Endothelial cell (in vitro differentiated cells): ENCODE measurements around the gene GSK3B. TPM values are rescaled to one million over a fixed set of nuclear protein-coding genes. Genes with fewer than 3 reads are reported as not detected.

ENCODE experiments used
- DNase-seq: peaks from one replicate; pipeline ENCODE4 v3.0.0; 2021; ENCODE audit warnings: low spot score
- H3K27ac Mint-ChIP-seq: one replicate; pipeline ENCODE4 v1.8.0; 2021; ENCODE audit warnings: mixed read lengths, inconsistent platforms; ENCODE audit not compliant: unreplicated experiment
- H3K27me3 Mint-ChIP-seq: one replicate; pipeline ENCODE4 v1.8.0; 2021; ENCODE audit warnings: mild to moderate bottlenecking, moderate library complexity, mixed read lengths, inconsistent platforms; ENCODE audit not compliant: unreplicated experiment
- H3K36me3 Mint-ChIP-seq: one replicate; pipeline ENCODE4 v1.8.0; 2021; ENCODE audit warnings: mild to moderate bottlenecking, low read depth, mixed read lengths, inconsistent platforms; ENCODE audit not compliant: unreplicated experiment
- H3K4me1 Mint-ChIP-seq: one replicate; pipeline ENCODE4 v1.8.0; 2021; ENCODE audit warnings: mild to moderate bottlenecking, mixed read lengths, inconsistent platforms; ENCODE audit not compliant: unreplicated experiment
- H3K4me3 Mint-ChIP-seq: one replicate; pipeline ENCODE4 v1.8.0; 2021; ENCODE audit warnings: mild to moderate bottlenecking, mixed read lengths, inconsistent platforms; ENCODE audit not compliant: unreplicated experiment
- H3K9me3 Mint-ChIP-seq: one replicate; pipeline ENCODE4 v1.8.0; 2021; ENCODE audit warnings: mixed read lengths, inconsistent platforms; ENCODE audit not compliant: unreplicated experiment
- total RNA-seq: library from RNA; stranded (reverse); fragmentation: NEBNext Ultra II Directional; extraction: Animal tissue kit (Norgen Biotek cat#: 25700); gene quantifications from one replicate; pipeline ENCODE4 v1.2.1, GENCODE V29; 2021; ENCODE audit not compliant: unreplicated experiment
- TF ChIP-seq, protein P1 (sequence below): fragments of 200-600 bp; sonication (generic); IDR thresholded peaks from one replicate; pipeline ENCODE4 v1.5.0; 2021; ENCODE audit warnings: antibody characterized with exemption; ENCODE audit not compliant: unreplicated experiment

Gene GSK3B
- total RNA-seq, 1 donor from 2014 or later: 78.6 TPM

DNA sequence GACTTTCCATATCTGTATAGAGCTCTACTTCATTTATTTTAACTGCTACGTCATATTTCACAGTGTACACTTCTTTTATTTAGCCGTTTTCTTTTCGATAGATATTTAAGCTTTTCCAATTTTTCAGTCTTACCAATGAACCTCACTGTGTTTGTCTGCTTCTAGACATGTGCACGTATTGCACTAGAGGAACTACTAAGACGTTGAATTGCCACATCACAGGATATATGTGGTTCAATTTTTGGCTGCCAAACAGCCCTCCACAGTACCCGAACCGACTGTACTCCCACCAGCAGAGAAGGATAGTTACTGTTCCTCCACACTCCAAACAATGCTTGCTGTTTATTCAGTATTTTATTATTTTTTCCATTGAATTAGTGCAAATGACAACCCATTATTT lies 310.4 kb downstream of the GSK3B start:
- no peak for DNase-seq
- TF ChIP-seq, protein P1, sequence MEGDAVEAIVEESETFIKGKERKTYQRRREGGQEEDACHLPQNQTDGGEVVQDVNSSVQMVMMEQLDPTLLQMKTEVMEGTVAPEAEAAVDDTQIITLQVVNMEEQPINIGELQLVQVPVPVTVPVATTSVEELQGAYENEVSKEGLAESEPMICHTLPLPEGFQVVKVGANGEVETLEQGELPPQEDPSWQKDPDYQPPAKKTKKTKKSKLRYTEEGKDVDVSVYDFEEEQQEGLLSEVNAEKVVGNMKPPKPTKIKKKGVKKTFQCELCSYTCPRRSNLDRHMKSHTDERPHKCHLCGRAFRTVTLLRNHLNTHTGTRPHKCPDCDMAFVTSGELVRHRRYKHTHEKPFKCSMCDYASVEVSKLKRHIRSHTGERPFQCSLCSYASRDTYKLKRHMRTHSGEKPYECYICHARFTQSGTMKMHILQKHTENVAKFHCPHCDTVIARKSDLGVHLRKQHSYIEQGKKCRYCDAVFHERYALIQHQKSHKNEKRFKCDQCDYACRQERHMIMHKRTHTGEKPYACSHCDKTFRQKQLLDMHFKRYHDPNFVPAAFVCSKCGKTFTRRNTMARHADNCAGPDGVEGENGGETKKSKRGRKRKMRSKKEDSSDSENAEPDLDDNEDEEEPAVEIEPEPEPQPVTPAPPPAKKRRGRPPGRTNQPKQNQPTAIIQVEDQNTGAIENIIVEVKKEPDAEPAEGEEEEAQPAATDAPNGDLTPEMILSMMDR: no peak
- Mint-ChIP-seq H3K27ac (no peak overlapping the region), H3K4me1 (peaks cover 2% of the 10 kb centered on the region), H3K27me3 (peaks cover 2% of the 10 kb centered on the region), H3K36me3 (no peaks in the 10 kb centered on the region), H3K9me3 (no peaks in the 10 kb centered on the region), H3K4me3 (no peak overlapping the region)

DNA sequence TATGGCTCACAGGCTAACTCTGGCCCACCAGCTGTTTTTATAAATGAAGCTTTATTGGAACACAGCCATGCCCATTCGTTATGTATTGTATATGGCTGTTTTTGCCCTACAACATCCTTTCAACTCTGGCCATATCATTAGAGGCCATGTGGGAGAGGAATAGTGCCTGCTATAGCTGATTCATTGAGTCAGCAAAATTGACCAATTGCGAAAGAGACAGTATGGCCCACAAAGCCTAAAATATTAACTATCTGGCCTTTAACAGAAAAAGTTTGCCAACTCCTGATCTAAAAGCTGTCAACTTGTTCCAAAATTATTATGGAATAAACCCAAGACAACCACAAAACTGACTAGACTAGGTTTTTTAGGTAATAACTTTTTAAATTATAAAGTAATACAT lies 311.0 kb downstream of the GSK3B start:
- Mint-ChIP-seq H3K4me3 (no peak overlapping the region), H3K4me1 (peaks cover 2% of the 10 kb centered on the region), H3K27me3 (no peaks in the 10 kb centered on the region), H3K9me3 (no peaks in the 10 kb centered on the region), H3K36me3 (no peaks in the 10 kb centered on the region), H3K27ac (no peak overlapping the region)
- DNase-seq: no peak
- TF ChIP-seq, protein P1: no peak

DNA sequence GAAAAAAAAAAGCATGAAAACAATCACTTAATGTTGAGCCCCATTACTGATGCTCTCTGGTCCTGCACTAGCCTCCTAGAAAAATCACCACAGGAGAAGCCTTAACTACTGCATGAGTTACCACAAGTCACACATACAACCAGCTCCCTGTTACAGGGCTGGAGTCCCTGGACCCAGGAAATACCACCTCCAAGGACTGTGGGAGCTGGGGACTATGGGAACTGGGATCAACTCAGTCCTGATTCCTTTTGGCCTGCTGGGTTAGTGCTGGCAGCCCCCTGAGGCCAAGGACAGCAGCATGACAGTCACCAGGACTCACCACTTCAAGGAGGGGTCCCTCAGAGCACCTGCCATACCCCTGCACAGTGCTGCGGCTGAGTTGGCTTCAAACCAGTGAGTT lies 311.8 kb downstream of the GSK3B start:
- TF ChIP-seq, protein P1: no peak
- Mint-ChIP-seq H3K27ac (no peak overlapping the region), H3K27me3 (no peaks in the 10 kb centered on the region), H3K4me1 (peaks cover 2% of the 10 kb centered on the region), H3K4me3 (no peak overlapping the region), H3K36me3 (no peaks in the 10 kb centered on the region), H3K9me3 (no peaks in the 10 kb centered on the region)
- no peak for DNase-seq

DNA sequence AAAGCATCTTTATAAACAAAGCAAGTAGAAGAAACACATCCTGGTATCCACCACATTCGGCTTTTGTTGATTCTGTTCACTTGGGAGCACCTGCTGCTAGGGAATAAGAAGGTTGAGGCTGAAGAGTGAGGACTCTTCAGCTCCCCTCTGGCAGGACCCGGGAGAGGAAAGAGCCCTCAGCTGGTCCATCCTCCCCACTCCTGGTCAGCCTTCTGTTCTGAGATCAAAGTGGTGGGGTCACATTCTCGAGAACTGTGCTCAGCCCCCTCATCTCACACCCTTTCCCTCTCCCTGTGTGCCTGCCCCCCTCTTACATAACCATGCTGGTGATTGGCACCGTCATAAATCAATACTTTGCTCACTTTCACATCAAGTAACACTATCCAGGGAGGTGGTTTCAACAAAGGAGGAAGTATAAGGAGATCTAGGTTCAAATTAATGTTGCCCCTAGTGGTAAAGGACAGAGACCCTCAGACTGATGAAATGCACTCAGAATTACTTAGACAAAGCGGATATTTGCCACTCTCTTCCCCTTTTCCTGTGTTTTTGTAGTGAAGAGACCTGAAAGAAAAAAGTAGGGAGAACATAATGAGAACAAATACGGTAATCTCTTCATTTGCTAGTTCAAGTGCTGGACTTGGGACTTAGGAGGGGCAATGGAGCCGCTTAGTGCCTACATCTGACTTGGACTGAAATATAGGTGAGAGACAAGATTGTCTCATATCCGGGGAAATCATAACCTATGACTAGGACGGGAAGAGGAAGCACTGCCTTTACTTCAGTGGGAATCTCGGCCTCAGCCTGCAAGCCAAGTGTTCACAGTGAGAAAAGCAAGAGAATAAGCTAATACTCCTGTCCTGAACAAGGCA lies 312.7 kb downstream of the GSK3B start, which contains the start of gene NR1I2:
NR1I2 (plus strand) TSS at position 772 of the 869 bp plus-strand sequence.
- Mint-ChIP-seq H3K36me3 (no peaks in the 10 kb centered on the region), H3K27me3 (no peaks in the 10 kb centered on the region), H3K27ac (no peak within 1 kb of the TSS), H3K4me3 (no peak within 1 kb of the TSS), H3K4me1 (peaks cover 2% of the 10 kb centered on the region), H3K9me3 (no peaks in the 10 kb centered on the region)
- DNase-seq: no peak
- TF ChIP-seq, protein P1: no peak

DNA sequence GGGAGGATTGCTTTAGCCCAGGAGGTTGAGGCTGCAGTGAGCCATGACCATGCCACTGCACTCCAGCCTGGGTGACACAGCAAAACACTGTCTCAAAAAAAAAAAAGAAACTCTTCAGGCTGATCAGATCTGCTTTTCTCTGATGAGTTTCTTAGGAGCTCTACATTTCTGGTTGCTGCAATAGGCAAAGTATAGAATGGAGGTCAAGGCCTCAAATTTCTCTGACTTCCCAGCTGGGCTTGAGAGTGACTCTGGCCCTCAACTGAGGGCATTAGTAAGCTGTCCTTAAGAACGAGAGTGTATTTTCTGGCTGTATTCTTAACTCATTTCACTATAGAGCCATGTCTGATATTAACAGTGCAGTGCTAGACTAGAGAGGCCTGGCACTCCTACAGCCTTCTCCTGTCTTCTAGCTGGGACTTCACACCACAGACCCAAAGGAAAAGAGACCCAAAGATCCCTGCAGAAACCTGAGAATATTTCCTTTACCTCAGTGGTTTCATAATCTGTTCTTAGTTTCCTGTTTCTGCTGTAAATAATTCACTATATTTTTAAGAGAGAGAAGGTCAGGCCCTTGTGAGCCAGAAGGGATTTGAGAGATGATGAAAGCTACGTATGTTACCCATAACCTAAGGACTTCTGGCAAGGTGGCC lies 314.4 kb downstream of the GSK3B start:
- H3K27ac Mint-ChIP-seq: no peak overlapping the region
- H3K4me1 Mint-ChIP-seq: peaks cover 2% of the 10 kb centered on the region
- TF ChIP-seq, protein P1: no peak
- no peak for DNase-seq
- H3K4me3 Mint-ChIP-seq: no peak overlapping the region
- H3K36me3 Mint-ChIP-seq: no peaks in the 10 kb centered on the region
- H3K9me3 Mint-ChIP-seq: no peaks in the 10 kb centered on the region
- H3K27me3 Mint-ChIP-seq: no peaks in the 10 kb centered on the region
